K562 (cell line): ENCODE results near the gene SLC44A2. TPM values are rescaled to one million over a fixed set of nuclear protein-coding genes. Genes with fewer than 3 reads are reported as not detected.

ENCODE experiments used
- REST ChIP-seq, 2 experiments: fragments of 450-650 bp; formaldehyde crosslinking in 1 of 2; IDR thresholded peaks; 2 replicates each; pipeline versions ENCODE4 v1.4.0 to v1.6.1; 2014 to 2020; ENCODE audit warnings: mild to moderate bottlenecking in 2 of 2, borderline replicate concordance in 1 of 2, low read depth in 1 of 2
- polyA plus RNA-seq, 8 experiments: library from polyadenylated mRNA; depleted of rRNA in 4 of 8; stranded (reverse) in 5 of 8; unstranded in 3 of 8; fragments of >200 nt; fragmentation: Nextera tagmentation in 2 of 8; fragmentation: Illumina TruSeq in 1 of 8; extraction: Ambion mirVana in 2 of 8; extraction: Trizol in 1 of 8; gene quantifications; 2 replicates each; pipeline versions ENCODE4 v1.2.1 to v1.2.3, GENCODE V29; 2011 to 2014; ENCODE audit warnings: inconsistent platforms in 1 of 8, missing spikeins in 1 of 8
- total RNA-seq, 7 experiments: library from RNA; depleted of rRNA in 6 of 7; stranded (reverse); fragments of >200 nt in 6 of 7; fragmentation: Illumina TruSeq in 2 of 7; extraction: Trizol in 2 of 7; gene quantifications; 2 replicates each; pipeline versions ENCODE4 v1.2.1 to v1.2.3, GENCODE V29; 2011 to 2021; ENCODE audit warnings: low replicate concordance in 1 of 7

SLC44A2 gene
- total and polyA plus RNA-seq, 9 of the 15 experiments (the other 6 are each of a cell fraction or from before 2014, with no cell fraction given), result 1.1 to 34.2 (median 8.1) TPM

- TF ChIP-seq REST (IDR thresholded peaks at IDR 0.05; ENCODE audit: borderline replicate concordance) (peak; percentile 75), REST (CRISPR knock-in tag; IDR thresholded peaks at IDR 0.05; ENCODE audit: low read depth) (no peak)
These were observed at the start of gene SLC44A2 (continued) for GRCh38 chr19:10625003-10625761.
